ENCODE results near the gene CNDP2.

DNA sequence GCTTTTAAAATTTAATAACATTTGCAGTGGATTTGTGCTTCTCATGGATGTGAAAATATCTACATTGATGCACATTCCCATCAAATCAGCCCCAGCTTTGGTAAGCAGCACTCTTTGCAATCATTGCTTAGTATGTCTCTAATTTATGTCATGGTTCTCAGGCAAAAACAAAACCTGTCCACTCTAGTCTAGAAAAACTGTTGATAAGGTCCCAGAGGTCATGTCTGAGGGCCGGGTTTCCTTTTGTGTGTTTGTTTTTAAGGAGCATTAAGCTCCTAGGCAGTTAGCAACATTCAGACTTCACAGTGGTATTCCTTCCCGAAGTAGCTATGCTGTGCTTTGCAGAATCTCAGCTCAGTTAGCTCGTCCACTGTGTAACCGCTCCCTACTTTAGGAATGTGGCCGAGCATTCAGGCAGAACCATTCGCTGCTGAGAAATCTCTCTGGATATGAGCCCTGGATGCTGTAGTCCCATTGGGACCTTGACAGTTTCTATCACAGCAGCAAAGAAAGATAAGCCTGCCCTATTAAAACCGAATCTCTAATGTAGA is 43.1 kb upstream of the CNDP2 start:
- TF ChIP-seq EZH2 (IDR thresholded peaks at IDR 0.05; ENCODE audit: insufficient read depth, poor library complexity, severe bottlenecking) (no peak), EZH2phosphoT487 (IDR thresholded peaks at IDR 0.05; ENCODE audit: insufficient read depth, low read depth) (no peak)
